K562 (cell line): ENCODE data around the gene PDE6G. TPM values are rescaled to one million over a fixed set of nuclear protein-coding genes. Genes with fewer than 3 reads are reported as not detected.

Experiments used
- ATAC-seq: fragments of 200-7000 bp; cut with Tn5 transposase; 3 replicates; pipeline ENCODE4 v1.9.1; 2020; ENCODE audit warnings: moderate library complexity
- BruUV-seq: library from RNA; stranded (reverse); fragments of 400-500 nt; replicated peaks from 2 replicates; lab custom pipeline; 2021; lab: Mats Ljungman, UMichigan
- CTCF ChIA-PET: fragments of 300-600 bp; formaldehyde crosslinking; extraction: SDS; loops from one replicate; lab custom pipeline; 2021; ENCODE audit warnings: low intra/inter-chr PET ratio; lab: Yijun Ruan, JAX
- POLR2A ChIA-PET: fragments of 300-600, 350-650 bp; sonication (Branson Sonifier 250); formaldehyde crosslinking; extraction: SDS; loops from one replicate; lab custom pipeline; 2021; ENCODE audit warnings: antibody characterized with exemption, inconsistent platforms; lab: Yijun Ruan, JAX
- DNase-seq, 4 experiments: peaks; one replicate each; pipeline versions ENCODE4 v3.0.0 to v3.0.0-alpha.2; 2011 to 2018; ENCODE audit warnings: low spot score in 3 of 4, mixed read lengths in 3 of 4; ENCODE audit errors: extremely low read depth in 1 of 4
- FAIRE-seq: peaks from 2 replicates; lab custom pipeline; 2011; peaks lifted over from hg19 to GRCh38; lab: Jason Lieb, UNC
- H2AFZ ChIP-seq: 2 replicates; pipeline ENCODE4 v1.6.0; 2011; ENCODE audit warnings: low read depth, low read length, control low read depth, inconsistent platforms
- H3K27ac ChIP-seq: fragments of 200-600 bp; 3 replicates; pipeline ENCODE4 v1.8.0; 2011; ENCODE audit warnings: low read depth, mild to moderate bottlenecking, control low read depth, inconsistent platforms, low read length, moderate library complexity, mixed read lengths; ENCODE audit errors: extremely low read depth
- H3K27me3 ChIP-seq, 2 experiments: fragments of 300-600 bp in 1 of 2; 2 replicates in 1 of 2; 3 replicates in 1 of 2; pipeline versions ENCODE4 v1.6.0 to v1.8.0; 2011; ENCODE audit warnings: inconsistent platforms in 2 of 2, low read length in 2 of 2, mild to moderate bottlenecking in 1 of 2, mixed read lengths in 1 of 2, moderate library complexity in 1 of 2; ENCODE audit not compliant: control insufficient read depth in 2 of 2, insufficient read depth in 2 of 2
- H3K36me3 ChIP-seq: fragments of 300-600 bp; 3 replicates; pipeline ENCODE4 v1.8.0; 2011; ENCODE audit warnings: mild to moderate bottlenecking, low read length, inconsistent platforms; ENCODE audit not compliant: control insufficient read depth, insufficient read depth
- H3K4me1 ChIP-seq, 2 experiments: fragments of 200-600 bp in 1 of 2; replicated peaks in 1 of 2; 2 replicates in 1 of 2; 3 replicates in 1 of 2; pipeline versions ENCODE4 v1.5.1 to v1.8.0; 2011; ENCODE audit warnings: inconsistent platforms in 2 of 2, low read length in 2 of 2, mild to moderate bottlenecking in 1 of 2, mixed read lengths in 1 of 2, moderate library complexity in 1 of 2; ENCODE audit not compliant: control insufficient read depth in 2 of 2, insufficient read depth in 2 of 2
- H3K4me2 ChIP-seq: 2 replicates; pipeline ENCODE4 v1.6.1; 2011; ENCODE audit warnings: low read length, control low read depth, inconsistent platforms, mixed read lengths; ENCODE audit not compliant: insufficient read depth
- H3K4me3 ChIP-seq: fragments of 200-600 bp; sonication (generic), shearing (Covaris generic); 2 replicates; pipeline ENCODE4 v1.5.1; 2016; ENCODE audit warnings: control low read depth, inconsistent platforms
- H3K79me2 ChIP-seq: fragments of 200-600 bp; 3 replicates; pipeline ENCODE4 v1.8.0; 2011; ENCODE audit warnings: low read length, inconsistent platforms; ENCODE audit not compliant: control insufficient read depth, insufficient read depth
- H3K9ac ChIP-seq, 2 experiments: 2 replicates each; pipeline versions ENCODE4 v1.6.0 to v1.6.1; 2011; ENCODE audit warnings: low read depth in 2 of 2, low read length in 2 of 2, control low read depth in 1 of 2, inconsistent platforms in 1 of 2, mild to moderate bottlenecking in 1 of 2, mixed read lengths in 1 of 2; ENCODE audit not compliant: insufficient read depth in 1 of 2
- H3K9me1 ChIP-seq: one replicate; pipeline ENCODE4 v1.6.0; 2011; ENCODE audit warnings: inconsistent platforms, mild to moderate bottlenecking, low read length, moderate library complexity; ENCODE audit not compliant: control insufficient read depth, insufficient read depth
- H3K9me3 ChIP-seq: replicated peaks from 2 replicates; pipeline ENCODE4 v1.5.1; 2011; ENCODE audit warnings: low read depth, low read length, inconsistent platforms; ENCODE audit not compliant: control insufficient read depth, insufficient read depth
- H4K20me1 ChIP-seq: replicated peaks from 2 replicates; pipeline ENCODE4 v1.6.1; 2011; ENCODE audit warnings: low read length, inconsistent platforms, mixed read lengths; ENCODE audit not compliant: control insufficient read depth, insufficient read depth
- CC2D1A ChIP-seq: fragments of 450-650 bp; IDR thresholded peaks from 2 replicates; pipeline ENCODE4 v1.6.1; 2017; ENCODE audit warnings: mild to moderate bottlenecking
- CTBP1 ChIP-seq: fragments of 450-650 bp; IDR thresholded peaks from 2 replicates; pipeline ENCODE4 v1.6.1; 2016; ENCODE audit warnings: borderline replicate concordance
- FUS ChIP-seq: fragments of 200-400 bp; formaldehyde crosslinking; optimal IDR thresholded peaks from 2 replicates; pipeline ENCODE3; 2017; ENCODE audit warnings: low read depth, low read length
- GABPA ChIP-seq: fragments of 200-800 bp; sonication (Bioruptor generic); conservative IDR thresholded peaks from 2 replicates; pipeline ENCODE4 v1.6.1; 2016; ENCODE audit warnings: low read depth, missing genetic modification characterization, missing compliant biosample characterization
- HNRNPLL ChIP-seq: fragments of 200-400 bp; formaldehyde crosslinking; IDR thresholded peaks from 2 replicates; pipeline ENCODE4 v1.6.1; 2017; ENCODE audit warnings: low read length, low read depth, mild to moderate bottlenecking; ENCODE audit not compliant: poor library complexity, severe bottlenecking
- NR2C2 ChIP-seq, 2 experiments: fragments of 200-800 bp in 1 of 2; sonication (Bioruptor generic) in 1 of 2; sonication (generic) in 1 of 2; formaldehyde crosslinking in 1 of 2; IDR thresholded peaks; 2 replicates each; pipeline versions ENCODE4 v1.6.1 to v1.8.0; 2016 to 2022; ENCODE audit warnings: mild to moderate bottlenecking in 1 of 2, missing compliant biosample characterization in 1 of 2, missing genetic modification characterization in 1 of 2, missing genetic modification reagents in 1 of 2
- PPARD ChIP-seq: fragments of 250-450 bp; sonication (Bioruptor Pico); IDR thresholded peaks from 2 replicates; pipeline ENCODE4 v1.8.0; 2022; ENCODE audit warnings: inconsistent platforms, mild to moderate bottlenecking, moderate library complexity
- SREBF1 ChIP-seq: fragments of 150-350 bp; IDR thresholded peaks from 2 replicates; pipeline ENCODE4 v1.6.1; 2014; ENCODE audit warnings: antibody characterized with exemption, low read depth, low read length, borderline replicate concordance
- ZBTB2 ChIP-seq: fragments of 450-650 bp; IDR thresholded peaks from 2 replicates; pipeline ENCODE4 v1.6.1; 2016; ENCODE audit warnings: antibody characterized with exemption
- WGBS: fragments of 100-300 bp; shearing (Covaris generic); methylation state at CpG from one replicate; pipeline ENCODE4 v1.1.6; 2016; ENCODE audit warnings: low coverage, mixed read lengths; ENCODE audit not compliant: insufficient coverage; ENCODE audit errors: missing lambda C conversion rate; 5-methylcytosine and 5-hydroxymethylcytosine counted together
- in situ Hi-C: fragments of 300-500 bp; cut with MboI; formaldehyde crosslinking; loops from 4 replicates; pipeline ENCODE4 v1.15.0; 2018; ENCODE audit warnings: inconsistent platforms, mixed read lengths
- intact Hi-C: fragments of 100-400 bp; cut with micrococcal nuclease; formaldehyde crosslinking; loops from 2 replicates; pipeline ENCODE4 v1.14.2; 2022
- polyA plus RNA-seq, 8 experiments: library from polyadenylated mRNA; depleted of rRNA in 4 of 8; stranded (reverse) in 5 of 8; unstranded in 3 of 8; fragments of >200 nt; fragmentation: Nextera tagmentation in 2 of 8; fragmentation: Illumina TruSeq in 1 of 8; extraction: Ambion mirVana in 2 of 8; extraction: Trizol in 1 of 8; gene quantifications; 2 replicates each; pipeline versions ENCODE4 v1.2.1 to v1.2.3, GENCODE V29; 2011 to 2014; ENCODE audit warnings: inconsistent platforms in 1 of 8, missing spikeins in 1 of 8
- total RNA-seq, 7 experiments: library from RNA; depleted of rRNA in 6 of 7; stranded (reverse); fragments of >200 nt in 6 of 7; fragmentation: Illumina TruSeq in 2 of 7; extraction: Trizol in 2 of 7; gene quantifications; 2 replicates each; pipeline versions ENCODE4 v1.2.1 to v1.2.3, GENCODE V29; 2011 to 2021; ENCODE audit warnings: low replicate concordance in 1 of 7
- TF ChIP-seq, protein P1 (sequence below): fragments of 450-650 bp; formaldehyde crosslinking; IDR thresholded peaks from 2 replicates; pipeline ENCODE4 v1.4.0; 2022; ENCODE audit warnings: missing genetic modification characterization
- TF ChIP-seq, protein P2 (sequence below): fragments of 450-650 bp; IDR thresholded peaks from 2 replicates; pipeline ENCODE4 v1.6.1; 2016; ENCODE audit warnings: low read depth, mild to moderate bottlenecking, moderate library complexity
- TF ChIP-seq, protein P3 (sequence below): IDR thresholded peaks from 3 replicates; pipeline ENCODE4 v1.6.1; 2011; ENCODE audit warnings: borderline replicate concordance, mild to moderate bottlenecking, moderate library complexity; ENCODE audit not compliant: insufficient read length; ENCODE audit errors: extremely low read depth

Gene PDE6G
- total and polyA plus RNA-seq, 9 of the 15 experiments (the other 6 are each of a cell fraction or from before 2014, with no cell fraction given): 0.14 to 0.59 TPM; not detected in 7

DNA sequence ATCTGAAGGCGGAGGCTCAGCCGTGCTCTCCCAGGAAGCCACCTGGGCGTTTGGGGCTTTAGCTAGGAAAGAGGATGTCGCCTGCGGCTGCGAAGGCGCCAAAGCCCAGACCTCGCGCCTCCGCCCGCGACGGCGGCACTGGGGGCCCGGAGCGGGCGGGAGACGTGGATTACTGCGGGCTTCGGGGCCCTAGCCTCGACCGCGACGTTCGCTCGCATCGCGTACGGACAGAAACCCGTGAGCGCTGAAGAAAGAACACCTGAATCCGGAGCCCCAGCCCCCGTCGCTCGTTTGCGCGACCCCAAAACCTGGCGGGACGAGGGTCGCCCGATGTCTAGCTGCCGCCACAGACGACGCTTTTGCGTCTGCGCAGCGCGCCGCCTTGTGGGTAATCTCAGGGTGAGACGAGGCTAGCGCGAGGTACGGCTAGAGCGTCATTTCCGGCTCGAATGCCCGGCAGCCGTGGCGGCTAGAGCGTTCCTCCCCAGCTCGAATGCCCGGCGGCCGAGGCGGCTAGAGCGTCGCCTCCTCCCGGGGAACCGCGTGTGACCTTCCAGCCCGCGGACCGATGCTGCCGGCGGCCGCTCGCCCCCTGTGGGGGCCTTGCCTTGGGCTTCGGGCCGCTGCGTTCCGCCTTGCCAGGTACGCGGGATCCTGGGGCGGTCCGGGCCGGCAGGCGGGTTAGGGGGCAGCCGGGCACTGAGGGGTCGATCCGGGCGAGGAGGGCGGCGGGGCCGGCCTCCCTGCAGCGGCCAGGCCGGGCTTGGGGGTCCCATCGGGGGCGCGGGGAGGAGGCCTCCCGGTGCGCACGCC is 46.8 kb upstream of the PDE6G start, which contains the start of gene MRPL12:
Gene MRPL12, plus strand, starts transcription at position 434 of the 813 bp plus-strand sequence. Its CDS starts 135 bp downstream, at position 569.
- H2AFZ ChIP-seq: peak within 1 kb of the TSS; percentile 78
- peaks cover 60% of the 10 kb centered on the region for H3K79me2 ChIP-seq
- H3K9ac ChIP-seq: peak within 1 kb of the TSS; percentile 96 to 100
- FAIRE-seq (peak; percentile 95), ATAC-seq (peak; percentile 90), DNase-seq (peak; percentile 83 to 97 (median 90))
- WGBS: under 1% methylated on average over 61 of the region's 102 CpGs
- CTCF ChIA-PET: no interaction called here
- H3K9me1 ChIP-seq: no peaks in the 10 kb centered on the region
- H3K4me1 ChIP-seq: peaks cover 14 to 63% of the 10 kb centered on the region in 2 experiments; a peak in 4 of 5 replicates
- BruUV-seq: TSS peak; percentile 87
- H3K36me3 ChIP-seq: peaks cover 80% of the 10 kb centered on the region
- POLR2A ChIA-PET: interaction anchor here (0.6 to 4.7 kb wide), 20 partner anchors 10 to 481 kb away, joined by 3 to 54 read pairs (median 4); partner anchors contain the start of genes ACTG1, ALYREF, ANAPC11 and ARL16
- intact Hi-C loops (loop anchor here (5.0 kb wide), 1 partner anchor 36 kb away; the partner anchor contains the start of genes CCDC137 and OXLD1), in situ Hi-C loops (no loop called here)
- H4K20me1 ChIP-seq: peaks cover 12% of the 10 kb centered on the region
- H3K27me3 ChIP-seq: no peaks in the 10 kb centered on the region
- no peaks in the 10 kb centered on the region for H3K9me3 ChIP-seq
- H3K4me2 ChIP-seq: peak within 1 kb of the TSS; percentile 95
- peak within 1 kb of the TSS; percentile 90 for H3K27ac ChIP-seq
- peak within 1 kb of the TSS; percentile 99 for H3K4me3 ChIP-seq
- TF ChIP-seq NR2C2 (CRISPR knock-in tag; IDR thresholded peaks at IDR 0.05): peak; percentile 86
- TF ChIP-seq NR2C2 (tag; IDR thresholded peaks at IDR 0.05): peak; percentile 90
- TF ChIP-seq HNRNPLL: peak; percentile 75
- peak; percentile 78 for TF ChIP-seq FUS
- TF ChIP-seq SREBF1: no peak
- TF ChIP-seq CC2D1A: no peak
- TF ChIP-seq, protein P1, sequence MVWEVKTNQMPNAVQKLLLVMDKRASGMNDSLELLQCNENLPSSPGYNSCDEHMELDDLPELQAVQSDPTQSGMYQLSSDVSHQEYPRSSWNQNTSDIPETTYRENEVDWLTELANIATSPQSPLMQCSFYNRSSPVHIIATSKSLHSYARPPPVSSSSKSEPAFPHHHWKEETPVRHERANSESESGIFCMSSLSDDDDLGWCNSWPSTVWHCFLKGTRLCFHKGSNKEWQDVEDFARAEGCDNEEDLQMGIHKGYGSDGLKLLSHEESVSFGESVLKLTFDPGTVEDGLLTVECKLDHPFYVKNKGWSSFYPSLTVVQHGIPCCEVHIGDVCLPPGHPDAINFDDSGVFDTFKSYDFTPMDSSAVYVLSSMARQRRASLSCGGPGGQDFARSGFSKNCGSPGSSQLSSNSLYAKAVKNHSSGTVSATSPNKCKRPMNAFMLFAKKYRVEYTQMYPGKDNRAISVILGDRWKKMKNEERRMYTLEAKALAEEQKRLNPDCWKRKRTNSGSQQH (CRISPR knock-in tag): no peak
- peak; percentile 97 for TF ChIP-seq GABPA (tag)
- no peak for TF ChIP-seq PPARD (CRISPR knock-in tag)
- TF ChIP-seq, protein P2, sequence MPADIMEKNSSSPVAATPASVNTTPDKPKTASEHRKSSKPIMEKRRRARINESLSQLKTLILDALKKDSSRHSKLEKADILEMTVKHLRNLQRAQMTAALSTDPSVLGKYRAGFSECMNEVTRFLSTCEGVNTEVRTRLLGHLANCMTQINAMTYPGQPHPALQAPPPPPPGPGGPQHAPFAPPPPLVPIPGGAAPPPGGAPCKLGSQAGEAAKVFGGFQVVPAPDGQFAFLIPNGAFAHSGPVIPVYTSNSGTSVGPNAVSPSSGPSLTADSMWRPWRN: no peak
- TF ChIP-seq ZBTB2: peak; percentile 29; the same call in 1 of the 2 replicates
- TF ChIP-seq, protein P3, sequence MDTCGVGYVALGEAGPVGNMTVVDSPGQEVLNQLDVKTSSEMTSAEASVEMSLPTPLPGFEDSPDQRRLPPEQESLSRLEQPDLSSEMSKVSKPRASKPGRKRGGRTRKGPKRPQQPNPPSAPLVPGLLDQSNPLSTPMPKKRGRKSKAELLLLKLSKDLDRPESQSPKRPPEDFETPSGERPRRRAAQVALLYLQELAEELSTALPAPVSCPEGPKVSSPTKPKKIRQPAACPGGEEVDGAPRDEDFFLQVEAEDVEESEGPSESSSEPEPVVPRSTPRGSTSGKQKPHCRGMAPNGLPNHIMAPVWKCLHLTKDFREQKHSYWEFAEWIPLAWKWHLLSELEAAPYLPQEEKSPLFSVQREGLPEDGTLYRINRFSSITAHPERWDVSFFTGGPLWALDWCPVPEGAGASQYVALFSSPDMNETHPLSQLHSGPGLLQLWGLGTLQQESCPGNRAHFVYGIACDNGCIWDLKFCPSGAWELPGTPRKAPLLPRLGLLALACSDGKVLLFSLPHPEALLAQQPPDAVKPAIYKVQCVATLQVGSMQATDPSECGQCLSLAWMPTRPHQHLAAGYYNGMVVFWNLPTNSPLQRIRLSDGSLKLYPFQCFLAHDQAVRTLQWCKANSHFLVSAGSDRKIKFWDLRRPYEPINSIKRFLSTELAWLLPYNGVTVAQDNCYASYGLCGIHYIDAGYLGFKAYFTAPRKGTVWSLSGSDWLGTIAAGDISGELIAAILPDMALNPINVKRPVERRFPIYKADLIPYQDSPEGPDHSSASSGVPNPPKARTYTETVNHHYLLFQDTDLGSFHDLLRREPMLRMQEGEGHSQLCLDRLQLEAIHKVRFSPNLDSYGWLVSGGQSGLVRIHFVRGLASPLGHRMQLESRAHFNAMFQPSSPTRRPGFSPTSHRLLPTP: no peak
- TF ChIP-seq CTBP1: peak; percentile 83
